Measurements from ENCODE around the gene NFATC2. TPM values are rescaled to one million over a fixed set of nuclear protein-coding genes. Genes with fewer than 3 reads are reported as not detected.

Gene NFATC2
- total RNA-seq, 1 donor = 0.36 TPM

DNA sequence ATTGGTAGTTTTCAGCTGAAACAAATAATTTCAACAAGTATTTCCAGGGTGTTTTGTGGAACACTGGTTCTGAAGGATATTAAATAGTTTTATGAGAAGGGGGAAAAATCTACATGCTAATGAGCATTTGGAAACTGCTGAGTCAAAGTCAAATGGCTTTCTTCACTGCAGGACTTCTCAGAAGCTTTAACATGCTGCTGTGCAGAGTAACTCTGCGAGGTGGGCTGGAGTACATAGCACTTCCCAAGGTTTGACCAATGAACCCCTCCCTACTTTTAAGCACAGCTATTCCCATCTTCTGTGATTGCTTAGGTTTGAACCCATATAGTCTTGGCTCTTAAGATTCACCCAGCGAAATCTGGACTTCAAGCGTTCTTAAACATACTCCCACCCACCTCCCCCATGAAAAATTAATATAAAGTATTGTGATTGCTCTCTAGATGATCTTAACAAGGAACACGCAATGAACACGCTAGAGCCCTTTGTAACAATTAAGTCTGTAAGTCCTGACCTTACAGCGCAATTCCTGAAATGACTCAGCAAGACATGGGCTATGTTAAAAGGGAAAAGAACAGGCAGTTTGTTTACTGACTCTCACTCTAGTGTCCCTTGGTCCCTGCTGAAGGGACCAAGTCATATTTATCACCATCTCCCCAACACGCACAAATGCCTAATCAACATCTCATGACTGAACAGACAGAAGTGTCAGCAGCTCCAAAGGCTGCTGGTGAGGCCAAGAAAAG, 105.2 kb downstream of the NFATC2 start:
- H3K4me1 ChIP-seq (ENCODE audit: insufficient read depth, low read length) = peaks cover 7% of the 10 kb centered on the region
- H3K27ac ChIP-seq (ENCODE audit: low read depth, low read length) = no peak overlapping the region
- H3K4me2 ChIP-seq (ENCODE audit: insufficient read depth, low read length) = no peak overlapping the region
- H3K79me2 ChIP-seq (ENCODE audit: insufficient read depth, low read length) = no peaks in the 10 kb centered on the region
- TF ChIP-seq CTCF (IDR thresholded peaks at IDR 0.05; ENCODE audit: extremely low read depth, low read depth, low read length) = no peak
- no peak overlapping the region for H2AFZ ChIP-seq (ENCODE audit: low read length)
- DNase-seq (ENCODE audit: insufficient read length, low spot score, missing footprints) = no peak
- no peak overlapping the region for H3K4me3 ChIP-seq (ENCODE audit: insufficient read depth, low read length)
- H3K36me3 ChIP-seq (ENCODE audit: insufficient read depth, low read length) = no peaks in the 10 kb centered on the region
- H3K27me3 ChIP-seq (ENCODE audit: insufficient read depth, low read length) = no peaks in the 10 kb centered on the region
- H4K20me1 ChIP-seq (ENCODE audit: insufficient read depth, low read length) = no peaks in the 10 kb centered on the region
- H3K9me3 ChIP-seq (ENCODE audit: low read depth, low read length) = no peaks in the 10 kb centered on the region

DNA sequence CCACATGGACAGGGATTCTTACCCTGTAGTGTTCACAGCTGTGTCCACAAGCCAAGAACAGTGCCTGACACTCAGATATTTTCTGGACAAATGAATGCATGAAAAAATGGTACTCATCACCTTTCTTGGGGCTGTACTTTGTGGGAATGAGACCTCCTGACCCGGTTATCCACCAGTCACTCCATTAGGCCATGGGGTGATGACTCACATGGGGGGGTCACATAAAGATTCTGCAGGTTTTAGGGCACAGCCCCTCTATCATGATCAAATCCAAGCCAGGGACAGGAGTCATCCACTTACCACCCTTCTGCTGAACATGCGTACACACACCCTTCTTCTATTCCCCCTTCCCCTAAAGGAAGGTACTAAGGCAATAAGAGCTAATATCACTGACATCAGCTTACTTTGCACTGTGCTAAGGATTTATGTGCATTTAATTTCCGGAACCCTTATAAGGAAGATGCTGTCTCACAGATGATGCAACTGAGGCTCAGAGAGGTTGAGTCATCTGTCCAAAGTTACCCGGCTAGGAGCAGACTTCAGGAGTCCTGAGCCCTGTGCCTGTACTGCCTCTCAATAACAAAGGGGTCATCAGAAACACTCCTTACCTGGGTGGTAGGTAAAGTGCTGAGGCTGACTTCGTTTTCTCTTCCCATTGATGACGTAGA, 107.8 kb downstream of the NFATC2 start:
- TF ChIP-seq CTCF (IDR thresholded peaks at IDR 0.05; ENCODE audit: extremely low read depth, low read depth, low read length) = no peak

DNA sequence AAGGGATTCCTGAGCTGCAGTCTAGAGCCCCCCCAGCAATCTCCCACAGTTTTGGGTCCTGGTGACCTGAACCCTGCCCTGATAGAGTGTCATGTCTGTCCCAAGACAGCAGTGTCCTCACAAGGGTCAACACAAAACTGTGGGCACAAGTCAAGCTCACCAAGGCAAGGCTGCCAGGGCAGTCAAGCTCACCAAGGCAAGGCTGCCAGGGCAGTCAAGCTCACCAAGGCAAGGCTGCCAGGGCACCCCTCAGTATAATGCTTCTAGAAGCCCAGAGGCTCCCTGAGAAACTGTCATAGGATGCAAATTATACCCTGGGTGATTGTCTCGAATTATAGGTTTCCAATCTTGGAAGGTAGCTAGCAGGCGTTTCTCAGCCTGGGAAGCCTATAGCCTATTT, 108.5 kb downstream of the NFATC2 start:
- DNase-seq (ENCODE audit: insufficient read length, low spot score, missing footprints) = no peak
- H3K79me2 ChIP-seq (ENCODE audit: insufficient read depth, low read length) = no peaks in the 10 kb centered on the region
- H3K27me3 ChIP-seq (ENCODE audit: insufficient read depth, low read length) = no peaks in the 10 kb centered on the region
- no peak for TF ChIP-seq CTCF (IDR thresholded peaks at IDR 0.05; ENCODE audit: extremely low read depth, low read depth, low read length)
- H3K36me3 ChIP-seq (ENCODE audit: insufficient read depth, low read length) = no peaks in the 10 kb centered on the region
- no peak overlapping the region for H3K27ac ChIP-seq (ENCODE audit: low read depth, low read length)
- H2AFZ ChIP-seq (ENCODE audit: low read length) = no peak overlapping the region
- peaks cover 7% of the 10 kb centered on the region for H3K4me1 ChIP-seq (ENCODE audit: insufficient read depth, low read length)
- H4K20me1 ChIP-seq (ENCODE audit: insufficient read depth, low read length) = no peaks in the 10 kb centered on the region
- H3K4me2 ChIP-seq (ENCODE audit: insufficient read depth, low read length) = no peak overlapping the region
- no peaks in the 10 kb centered on the region for H3K9me3 ChIP-seq (ENCODE audit: low read depth, low read length)
- no peak overlapping the region for H3K4me3 ChIP-seq (ENCODE audit: insufficient read depth, low read length)

More for the DNA sequence above, 107.8 kb downstream of the NFATC2 start:
- Histone ChIP-seq H4K20me1 (ENCODE audit: insufficient read depth, low read length) (no peaks in the 10 kb centered on the region), H3K9me3 (ENCODE audit: low read depth, low read length) (no peaks in the 10 kb centered on the region), H3K27me3 (ENCODE audit: insufficient read depth, low read length) (no peaks in the 10 kb centered on the region), H3K4me2 (ENCODE audit: insufficient read depth, low read length) (no peak overlapping the region), H3K4me1 (ENCODE audit: insufficient read depth, low read length) (peaks cover 7% of the 10 kb centered on the region), H3K4me3 (ENCODE audit: insufficient read depth, low read length) (no peak overlapping the region), H3K79me2 (ENCODE audit: insufficient read depth, low read length) (no peaks in the 10 kb centered on the region), H3K27ac (ENCODE audit: low read depth, low read length) (no peak overlapping the region), H2AFZ (ENCODE audit: low read length) (no peak overlapping the region), H3K36me3 (ENCODE audit: insufficient read depth, low read length) (no peaks in the 10 kb centered on the region)
- DNase-seq (ENCODE audit: insufficient read length, low spot score, missing footprints) = peak; percentile 95

DNA sequence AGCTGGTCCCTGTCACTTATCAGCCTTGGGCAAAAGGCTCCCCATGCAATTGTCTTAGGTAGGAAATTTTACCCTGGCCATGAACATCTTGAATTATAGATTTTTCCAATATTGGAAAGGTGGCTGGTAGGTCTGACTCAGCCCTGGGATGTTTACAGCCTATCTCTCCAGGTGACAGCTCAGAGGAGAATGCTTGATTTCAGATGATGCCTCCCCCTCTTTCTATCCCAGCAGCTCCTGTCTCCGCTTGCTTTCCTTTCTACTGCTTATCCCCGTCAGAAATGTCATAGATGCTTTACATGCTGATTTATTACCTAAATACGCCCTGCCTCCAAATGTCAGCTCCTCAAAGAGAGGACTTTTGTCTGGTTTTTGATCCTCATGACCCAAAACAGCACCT, 109.6 kb downstream of the NFATC2 start:
- Histone ChIP-seq H3K27me3 (ENCODE audit: insufficient read depth, low read length) (no peaks in the 10 kb centered on the region), H3K4me3 (ENCODE audit: insufficient read depth, low read length) (no peak overlapping the region), H3K79me2 (ENCODE audit: insufficient read depth, low read length) (no peaks in the 10 kb centered on the region), H3K27ac (ENCODE audit: low read depth, low read length) (no peak overlapping the region), H3K9me3 (ENCODE audit: low read depth, low read length) (no peaks in the 10 kb centered on the region), H2AFZ (ENCODE audit: low read length) (no peak overlapping the region), H3K4me2 (ENCODE audit: insufficient read depth, low read length) (no peak overlapping the region), H3K4me1 (ENCODE audit: insufficient read depth, low read length) (peaks cover 18% of the 10 kb centered on the region), H4K20me1 (ENCODE audit: insufficient read depth, low read length) (no peaks in the 10 kb centered on the region), H3K36me3 (ENCODE audit: insufficient read depth, low read length) (no peaks in the 10 kb centered on the region)
- no peak for DNase-seq (ENCODE audit: insufficient read length, low spot score, missing footprints)
- TF ChIP-seq CTCF (IDR thresholded peaks at IDR 0.05; ENCODE audit: extremely low read depth, low read depth, low read length) = no peak
